Stimulated activated CD4-positive, alpha-beta T cell treated with anti-CD3 and anti-CD28 coated beads, TNF-alpha, amount 100 ng/mL, for 1 hour (primary cell): ENCODE results near the gene GNGT2.
A peak's percentile ranks its signal among the peaks of the same experiment; 100 is the strongest.

Experiments used
- DNase-seq, 3 donors: peaks; one replicate each; pipeline ENCODE4 v3.0.0-alpha.2; 2020; ENCODE audit warnings: low read depth in 3 of 3, low spot score in 1 of 3

The GNGT2 gene

DNA sequence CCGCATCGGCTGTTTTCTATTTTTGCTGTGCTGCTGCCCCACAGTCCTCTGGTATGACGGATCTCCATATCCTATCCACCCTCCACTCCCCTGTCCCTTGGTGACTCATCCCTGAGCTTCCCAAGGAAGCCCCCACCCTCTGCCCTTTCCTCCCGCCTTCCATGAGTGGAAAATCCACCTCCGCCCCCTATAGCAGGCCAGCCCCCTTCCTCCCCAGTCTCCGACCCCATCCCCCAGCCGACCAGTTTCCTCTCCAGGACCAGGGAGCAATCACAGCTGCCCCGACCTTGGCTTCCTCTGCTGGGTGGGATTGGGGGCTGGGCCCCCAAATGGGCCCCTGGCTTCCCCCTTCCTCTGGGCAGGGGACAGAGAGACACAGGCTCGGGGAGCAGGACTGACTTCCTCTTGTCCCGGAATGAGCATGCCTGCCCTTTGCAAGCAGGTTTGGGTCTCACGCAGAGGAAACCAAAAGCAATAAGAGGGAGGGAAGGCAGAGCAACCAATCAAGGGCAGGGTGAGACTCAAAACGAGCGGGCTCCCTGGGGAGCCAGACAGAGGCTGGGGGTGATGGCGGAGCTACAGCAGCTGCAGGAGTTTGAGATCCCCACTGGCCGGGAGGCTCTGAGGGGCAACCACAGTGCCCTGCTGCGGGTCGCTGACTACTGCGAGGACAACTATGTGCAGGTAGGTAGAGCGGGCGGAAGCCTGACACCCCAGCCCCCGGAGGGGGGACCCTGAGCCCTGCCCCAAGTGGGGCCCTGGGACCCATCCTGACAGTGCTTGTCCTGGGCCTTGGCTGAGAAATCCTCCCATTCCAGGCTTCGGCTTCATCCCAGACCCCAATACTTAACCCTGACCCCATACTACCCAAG lies at the start of gene GNGT2, which contains the start of gene ABI3:
TSS of gene GNGT2 (minus strand) at position 417 of the 872 bp plus-strand sequence. CDS start 3,152 bp downstream, outside the sequence.
TSS of gene ABI3 (plus strand) at position 550 of the 872 bp plus-strand sequence. CDS start at position 568, 18 bp downstream.
- no peak for DNase-seq

DNA sequence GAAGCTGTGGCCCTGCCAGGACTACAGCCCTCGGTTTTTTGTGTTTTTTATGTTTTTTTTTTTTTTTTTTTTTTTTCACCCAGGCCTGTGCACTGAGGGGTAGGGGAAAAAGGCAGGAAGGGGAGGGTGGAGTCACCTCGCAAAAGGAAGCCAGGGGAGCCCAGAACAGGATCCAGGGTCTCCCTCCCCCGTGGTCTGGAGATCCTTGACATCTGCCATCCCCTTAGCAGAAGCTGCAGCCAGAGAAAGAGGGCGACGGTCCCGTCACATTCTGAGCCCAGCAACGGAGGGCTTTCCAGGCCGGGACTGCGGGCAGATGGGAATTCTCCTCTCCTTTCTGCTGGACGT lies 49.3 kb upstream of the GNGT2 start:
- DNase-seq, result no peak

DNA sequence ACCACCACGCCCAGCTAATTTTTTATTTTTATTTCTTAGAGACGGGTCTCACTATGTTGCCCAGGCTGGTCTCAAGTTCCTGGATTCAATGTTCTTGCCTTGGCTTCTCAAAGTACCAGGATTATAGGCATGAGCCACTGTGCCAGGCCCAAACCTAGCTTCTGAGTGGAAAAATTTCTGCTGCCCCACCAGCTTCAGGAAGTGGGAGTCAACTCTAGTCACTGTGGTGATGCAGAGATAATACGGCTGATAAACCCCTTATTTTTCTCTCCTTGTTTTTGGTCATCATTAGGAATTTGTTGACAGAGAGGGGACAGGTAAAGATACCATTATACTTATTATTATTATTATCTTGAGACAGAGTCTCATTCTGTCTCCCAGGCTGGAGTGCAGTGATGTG lies 48.0 kb upstream of the GNGT2 start:
- no peak for DNase-seq

DNA sequence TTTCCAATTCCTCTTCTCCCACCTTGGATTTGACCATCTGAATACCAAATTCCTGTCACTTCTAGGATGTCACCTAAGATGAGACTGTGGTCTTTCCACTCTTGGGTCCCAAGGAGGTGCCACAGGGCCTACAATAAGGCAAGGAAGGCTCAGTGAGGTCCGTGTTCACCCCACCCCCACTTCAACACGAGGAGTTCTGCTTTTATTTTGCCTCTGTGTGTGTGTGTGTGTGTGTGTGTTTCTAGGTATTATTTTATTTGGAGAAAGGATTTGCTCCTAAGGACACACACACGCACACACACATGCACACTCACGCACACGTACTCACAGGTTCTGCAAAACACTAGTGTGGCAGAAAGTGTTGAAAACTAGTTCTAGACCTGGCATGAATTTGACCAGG lies 44.8 kb upstream of the GNGT2 start:
- DNase-seq, result no peak

DNA sequence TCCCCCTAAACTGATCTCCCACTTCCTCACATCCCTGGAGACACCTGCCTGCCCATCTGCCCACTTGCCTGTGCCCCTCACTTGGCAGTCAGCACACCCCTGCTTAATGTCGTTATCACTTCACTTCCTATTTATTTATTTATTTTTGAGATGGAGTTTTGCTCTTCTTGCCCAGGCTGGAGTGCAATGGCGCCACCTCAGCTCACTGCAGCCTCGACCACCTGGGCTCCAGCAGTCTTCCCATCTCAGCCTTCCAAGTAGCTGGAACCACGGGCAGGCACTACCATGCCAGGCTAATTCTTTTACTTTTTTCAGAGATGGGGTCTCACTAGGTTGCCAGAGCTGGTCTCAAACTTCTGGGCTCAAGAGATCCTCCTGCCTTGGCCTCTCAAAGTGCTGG lies 43.7 kb upstream of the GNGT2 start:
- no peak for DNase-seq

DNA sequence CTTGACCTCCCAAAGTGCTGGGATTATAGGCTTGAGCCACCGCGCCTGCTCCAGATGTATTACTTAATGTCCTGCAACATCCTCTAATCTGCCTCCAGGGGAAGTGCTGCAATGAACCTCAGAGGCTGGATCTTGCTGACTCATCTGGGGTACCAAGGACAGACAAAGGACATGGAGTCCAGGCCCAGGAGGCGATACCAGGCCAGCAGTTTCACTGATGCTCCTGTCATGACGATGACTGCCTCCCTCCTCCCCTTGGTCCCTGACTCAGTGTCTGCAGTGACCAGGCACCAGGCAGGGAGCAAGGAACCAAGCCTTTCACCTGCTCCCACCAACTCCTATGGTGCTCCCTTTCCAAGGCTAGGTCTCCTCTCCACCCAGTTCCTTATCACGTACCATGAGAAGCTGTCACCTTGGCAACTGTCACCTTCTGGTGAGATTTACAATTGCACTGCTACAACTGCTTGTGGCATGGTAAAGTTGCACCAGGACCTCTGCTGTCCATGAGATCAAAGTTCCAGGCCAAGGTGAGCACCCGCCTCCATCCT lies 41.8 kb upstream of the GNGT2 start:
- no peak for DNase-seq

DNA sequence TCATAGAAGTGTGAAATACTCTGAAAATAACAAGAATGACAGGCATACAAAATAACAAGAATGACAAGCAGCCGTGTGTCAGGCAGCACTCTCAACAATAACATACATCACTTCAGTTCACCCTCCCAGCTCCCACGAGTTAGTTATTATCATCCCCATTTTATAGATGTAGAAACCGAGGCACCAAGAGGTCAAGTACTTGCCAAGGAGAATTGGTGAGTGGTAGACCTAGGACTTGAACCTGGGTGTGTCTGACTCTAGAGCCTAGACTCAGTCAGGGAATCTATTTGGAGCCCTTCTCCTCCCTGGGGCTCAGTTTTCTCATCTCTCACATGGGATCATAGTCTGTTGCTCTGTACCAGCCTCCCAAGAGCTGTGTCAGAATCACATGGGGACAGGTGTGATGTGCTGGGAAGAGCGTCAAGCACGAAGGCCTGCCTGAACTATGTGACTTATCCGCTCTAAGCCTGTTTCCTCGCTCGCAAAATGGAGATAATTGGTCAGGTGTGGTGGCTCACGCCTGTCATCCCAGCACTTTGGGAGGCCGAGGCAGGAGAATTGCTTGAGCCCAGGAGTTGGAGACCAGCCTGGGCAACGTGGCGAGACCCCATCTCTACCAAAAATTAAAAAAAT lies 39.6 kb upstream of the GNGT2 start:
- DNase-seq, result no peak

DNA sequence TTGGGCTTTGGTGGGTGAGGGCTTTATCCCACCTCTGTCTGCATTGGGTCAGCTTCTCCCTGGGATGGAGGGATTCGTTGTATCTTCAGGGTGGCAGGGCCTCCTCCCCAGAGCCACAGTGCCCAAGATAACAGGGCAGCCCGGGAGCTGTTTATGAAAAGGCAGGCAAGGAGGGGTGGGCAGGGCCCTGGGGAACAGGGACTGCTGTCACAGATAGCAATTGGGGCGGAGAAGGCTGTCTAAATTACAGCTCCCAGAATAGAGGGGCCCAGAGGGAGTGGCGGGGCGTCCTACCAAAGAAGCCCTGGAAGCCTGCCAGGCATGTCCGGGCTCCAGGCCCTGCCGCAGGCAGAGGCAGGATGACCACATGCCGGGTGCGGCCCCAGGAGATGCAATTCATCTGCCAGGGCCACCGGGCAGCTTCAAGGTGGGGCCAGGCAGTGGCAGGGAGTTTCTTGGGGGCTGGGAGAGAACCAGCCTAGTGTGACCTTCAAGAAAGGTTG lies 39.0 kb upstream of the GNGT2 start:
- no peak for DNase-seq

DNA sequence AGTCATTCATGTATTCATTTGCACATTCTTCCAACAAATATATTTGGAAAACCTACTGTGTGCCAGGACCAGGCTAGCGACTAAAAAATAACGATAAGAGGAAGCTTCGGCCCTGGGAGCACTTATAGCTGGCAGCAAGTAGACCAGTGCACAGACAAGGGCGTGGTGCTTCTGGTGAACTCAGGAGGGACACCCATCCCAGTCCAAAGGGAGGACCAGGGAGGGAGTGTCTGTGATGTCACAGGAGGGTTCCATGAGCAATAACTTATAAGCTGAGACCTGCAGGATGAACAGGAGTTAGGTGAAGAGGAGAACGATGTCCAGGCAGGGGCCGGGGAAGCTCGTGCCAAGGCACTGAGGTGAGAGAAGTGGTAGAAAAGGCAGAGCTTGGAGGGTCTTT lies 37.6 kb upstream of the GNGT2 start:
- no peak for DNase-seq

DNA sequence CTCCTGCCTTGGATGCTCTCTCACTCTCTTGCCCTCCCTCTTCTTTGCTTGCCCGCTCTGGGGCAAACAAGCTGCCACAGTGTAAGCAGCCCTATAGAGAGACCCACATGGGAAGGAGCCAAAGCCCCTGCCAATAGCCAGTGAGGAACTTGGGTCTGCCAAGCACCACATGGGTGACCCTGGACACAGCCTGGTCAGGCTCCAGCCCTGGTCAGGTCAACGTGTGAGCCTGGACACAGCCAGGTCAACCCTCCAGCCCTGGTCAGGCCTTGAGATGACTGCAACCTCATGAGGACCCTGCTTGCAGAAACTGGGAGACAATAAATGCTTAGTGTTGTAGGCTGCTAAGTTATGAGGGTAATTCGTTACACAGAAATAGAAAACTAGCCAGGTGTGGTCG lies 34.5 kb upstream of the GNGT2 start:
- no peak for DNase-seq

DNA sequence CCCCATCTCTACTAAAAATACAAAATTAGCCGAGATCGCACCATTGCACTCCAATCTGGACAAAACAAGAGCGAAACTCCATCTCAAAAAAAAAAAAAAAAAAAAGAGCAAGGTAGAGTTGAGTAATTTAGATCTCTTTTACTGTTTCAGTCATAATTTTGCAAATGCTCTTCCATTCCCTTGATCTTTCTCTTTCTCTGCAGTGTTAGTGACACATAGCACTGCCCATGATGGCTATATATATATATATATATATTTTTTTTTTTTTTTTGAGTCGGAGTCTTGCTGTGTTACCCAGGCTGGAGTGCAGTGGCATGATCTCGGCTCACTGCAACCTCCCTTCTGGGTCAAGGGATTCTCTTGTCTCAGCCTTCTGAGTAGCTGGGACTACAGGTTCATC lies 32.4 kb upstream of the GNGT2 start:
- DNase-seq, result no peak

DNA sequence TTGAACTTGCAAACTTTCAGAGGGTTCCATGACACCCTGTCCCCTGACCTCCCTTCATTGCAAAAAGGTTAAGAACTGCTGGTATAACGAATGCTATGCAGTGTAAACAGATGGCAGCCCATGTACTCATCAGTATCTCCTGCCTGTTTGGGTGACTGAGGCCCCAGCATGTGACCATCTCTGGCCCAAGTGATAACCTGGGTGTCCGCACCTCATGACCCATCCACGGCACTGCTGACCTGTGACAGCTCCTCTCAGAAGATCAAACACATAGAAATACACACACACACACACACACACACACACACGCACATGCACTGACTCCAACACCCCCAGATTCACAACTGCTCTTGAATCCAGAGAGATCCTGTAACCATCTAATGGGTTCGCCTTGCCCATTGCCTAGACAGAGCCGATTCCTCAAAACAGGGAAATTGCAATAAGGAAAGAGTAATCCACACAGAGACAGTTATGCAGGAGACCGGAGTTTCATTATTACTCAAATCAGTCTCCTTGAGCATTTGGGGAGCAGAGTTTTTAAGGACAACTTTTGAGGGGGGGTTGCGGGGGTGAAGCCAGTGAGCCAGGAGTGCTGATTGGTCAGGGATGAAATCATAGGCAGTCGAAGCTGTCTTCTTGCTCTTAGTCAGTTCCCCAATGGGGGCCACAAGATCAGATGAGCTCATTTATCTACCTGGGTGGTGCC lies 31.5 kb upstream of the GNGT2 start:
- DNase-seq, result no peak

DNA sequence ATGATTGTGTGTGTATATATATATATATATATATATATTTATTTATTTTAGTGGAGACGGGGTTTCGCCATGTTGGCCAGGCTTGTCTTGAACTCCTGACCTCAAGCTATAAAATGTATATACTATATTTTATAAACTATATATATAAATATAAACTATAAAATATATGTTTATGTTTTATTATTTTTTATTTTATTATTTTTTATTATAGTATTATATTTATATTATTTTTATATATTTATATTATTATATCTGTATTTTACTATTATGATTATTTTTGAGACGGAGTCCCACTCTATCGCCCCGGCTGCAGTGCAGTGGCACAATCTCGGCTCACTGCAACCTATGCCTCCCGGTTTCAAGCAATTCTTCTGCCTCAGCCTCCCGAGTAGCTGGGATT lies 30.7 kb upstream of the GNGT2 start:
- no peak for DNase-seq

DNA sequence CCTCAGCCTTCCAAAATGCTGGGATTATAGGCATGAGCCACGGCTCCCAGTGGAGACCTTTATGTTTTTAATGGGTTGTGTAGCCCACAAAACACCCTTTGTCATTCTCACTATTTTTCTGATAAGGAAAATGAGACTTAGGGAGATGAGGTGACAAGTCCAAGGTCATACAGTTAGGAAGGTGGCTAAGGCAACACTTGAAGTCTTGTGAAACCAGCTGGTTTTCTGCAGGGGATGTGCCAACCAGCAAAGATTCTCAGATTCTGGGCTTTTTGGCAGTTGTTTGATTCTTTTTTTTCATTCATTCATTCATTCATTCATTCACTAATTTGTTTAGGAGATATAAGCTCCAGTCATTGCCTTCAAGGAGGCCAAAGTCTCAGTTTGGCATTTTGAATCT lies 30.2 kb upstream of the GNGT2 start:
- DNase-seq, result no peak

DNA sequence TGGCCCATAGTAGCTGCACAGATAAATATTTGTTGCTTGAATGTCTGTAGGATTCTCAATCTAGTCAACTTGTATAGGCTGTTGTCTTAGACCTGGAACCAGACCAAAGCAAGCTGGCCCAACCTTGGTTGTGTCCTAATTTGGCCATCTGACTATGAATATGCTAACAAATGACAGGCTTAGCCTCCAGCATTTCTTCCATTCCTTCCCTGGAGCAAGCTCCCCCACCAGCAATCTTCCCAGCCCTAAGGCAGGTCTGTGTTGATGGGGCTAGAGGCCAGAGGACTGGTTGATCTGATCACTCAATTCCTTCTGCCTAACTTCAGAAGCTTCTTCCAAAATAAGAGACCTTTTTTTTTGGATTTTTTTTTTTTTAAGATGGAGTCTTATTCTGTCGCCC lies 29.6 kb upstream of the GNGT2 start:
- no peak for DNase-seq

DNA sequence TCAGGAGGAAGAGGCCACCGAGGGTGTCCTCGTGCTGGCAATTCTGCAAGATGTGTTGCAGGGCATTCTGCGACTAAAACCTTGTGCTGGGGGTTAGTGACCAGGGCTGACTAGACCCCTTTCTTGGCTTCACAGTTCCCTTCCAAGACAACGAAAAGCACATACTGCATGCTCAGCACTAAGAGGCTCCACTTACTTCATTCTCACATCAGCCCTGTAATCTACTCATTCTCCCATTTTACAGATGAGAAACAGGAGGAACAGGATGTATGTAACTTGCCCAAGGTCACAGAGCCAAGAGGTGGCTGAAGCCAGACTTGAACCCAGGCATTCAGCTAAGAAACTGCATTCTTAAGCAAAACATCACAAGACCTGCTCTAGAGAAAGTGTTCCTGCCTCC lies 25.5 kb upstream of the GNGT2 start:
- no peak for DNase-seq

DNA sequence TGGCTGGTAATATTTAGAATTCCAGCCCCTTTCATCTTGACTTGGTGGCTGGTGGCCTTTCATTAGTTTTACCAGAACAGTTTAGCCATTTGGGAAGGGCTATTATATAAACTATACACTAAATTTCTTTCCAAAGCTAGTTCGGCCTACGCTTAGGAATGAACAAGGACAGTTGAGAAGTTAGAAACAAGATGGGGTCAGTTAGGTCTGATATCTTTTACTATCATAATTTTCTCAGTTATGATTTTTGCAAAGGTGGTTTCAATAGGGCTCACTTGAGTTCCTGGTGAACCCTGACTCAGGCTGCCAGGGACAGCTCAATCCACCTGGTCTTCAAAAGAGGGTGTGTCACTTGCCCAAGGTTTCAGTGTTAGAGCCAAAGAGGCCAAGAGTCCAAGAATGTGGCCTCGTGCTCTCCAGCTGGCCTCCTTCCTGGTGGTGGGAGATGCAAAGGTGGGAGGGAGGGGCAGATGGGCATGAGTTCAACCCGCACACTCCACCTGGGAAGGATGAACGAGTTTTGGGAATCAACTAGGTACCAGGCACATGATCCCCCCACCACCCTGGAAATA lies 24.2 kb upstream of the GNGT2 start:
- no peak for DNase-seq

DNA sequence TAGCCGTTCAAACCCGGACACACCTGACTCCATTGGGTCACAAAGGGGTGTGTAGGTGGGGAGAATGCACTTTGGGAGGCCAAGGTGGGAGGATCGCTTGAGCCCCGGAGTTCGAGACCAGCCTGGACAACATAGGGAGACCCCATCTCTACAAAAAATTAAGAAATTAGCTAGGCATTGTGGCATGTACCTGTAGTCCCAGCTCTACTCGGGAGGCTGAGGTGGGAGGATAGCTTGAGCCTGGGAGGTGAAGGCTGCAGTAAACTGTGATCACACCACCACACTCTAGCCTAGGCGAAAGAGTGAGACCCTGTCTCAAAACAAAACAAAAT lies 21.2 kb upstream of the GNGT2 start:
- DNase-seq, result no peak

DNA sequence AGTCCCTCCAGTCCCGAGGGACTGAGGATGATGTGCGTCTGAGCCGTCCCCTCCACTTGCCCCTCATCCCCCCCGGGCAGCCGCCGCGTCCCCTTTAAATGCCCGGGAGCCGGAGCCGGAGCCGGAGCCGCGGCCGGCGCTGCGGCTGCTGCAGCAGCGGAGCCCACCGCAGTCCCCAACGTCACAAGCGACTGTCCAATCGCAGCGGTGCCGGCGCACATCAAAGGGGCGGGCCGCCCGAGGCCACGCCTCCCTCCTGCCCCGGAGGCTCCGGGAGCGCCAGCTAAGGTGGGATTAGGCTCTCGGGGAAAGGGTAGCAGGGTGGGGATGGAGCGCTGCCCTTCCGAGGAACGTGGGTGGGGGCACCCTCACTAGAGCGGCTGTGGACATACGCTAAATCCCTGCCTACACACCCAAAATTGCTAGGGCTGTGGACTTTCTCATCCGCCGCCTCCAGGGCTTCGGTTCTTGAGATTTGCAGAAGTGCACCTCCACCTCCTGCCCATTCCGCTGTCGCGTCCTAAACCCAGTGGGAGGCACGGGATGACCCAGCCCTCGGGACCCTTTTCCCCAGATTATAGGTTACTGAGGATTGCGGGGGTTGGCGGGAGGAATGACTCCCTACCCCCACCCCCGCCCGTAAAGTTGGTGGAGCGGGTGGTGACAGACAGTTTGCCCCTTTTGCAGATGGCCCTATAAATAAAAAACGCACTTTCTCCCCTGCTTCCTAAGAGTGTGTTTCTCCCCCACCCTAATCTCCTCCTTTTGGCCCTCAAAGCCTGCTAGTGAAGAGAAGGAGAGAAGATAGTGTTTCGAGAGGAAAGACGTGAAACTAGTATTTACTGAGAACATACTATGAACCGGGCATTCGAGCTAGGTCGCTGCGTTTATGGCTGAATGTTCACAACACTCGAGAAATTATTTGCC lies 20.5 kb upstream of the GNGT2 start, which contains the start of gene PHOSPHO1:
TSS of gene PHOSPHO1 (minus strand) at position 152 of the 927 bp plus-strand sequence. CDS start 4,096 bp downstream, outside the sequence.
- DNase-seq, result peak; percentile 48 to 79 (median 66)
